Esophagus mucosa (tissue), 1 donor: Measurements from ENCODE around the gene UBAC2. TPM values are rescaled to one million over a fixed set of nuclear protein-coding genes. Genes with fewer than 3 reads are reported as not detected.

ENCODE experiments used
- ATAC-seq: fragments of 200-7000 bp; cut with Tn5 transposase; one replicate; pipeline ENCODE4 v1.9.1; 2020
- total RNA-seq: library from RNA; stranded (reverse); gene quantifications from one replicate; pipeline ENCODE4 v1.2.4, GENCODE V29; 2023
- donor health status: DM: yes; HTN: yes; CAD: no.

Gene UBAC2
- total RNA-seq, 1 donor from 2014 or later = 59.4 TPM

DNA sequence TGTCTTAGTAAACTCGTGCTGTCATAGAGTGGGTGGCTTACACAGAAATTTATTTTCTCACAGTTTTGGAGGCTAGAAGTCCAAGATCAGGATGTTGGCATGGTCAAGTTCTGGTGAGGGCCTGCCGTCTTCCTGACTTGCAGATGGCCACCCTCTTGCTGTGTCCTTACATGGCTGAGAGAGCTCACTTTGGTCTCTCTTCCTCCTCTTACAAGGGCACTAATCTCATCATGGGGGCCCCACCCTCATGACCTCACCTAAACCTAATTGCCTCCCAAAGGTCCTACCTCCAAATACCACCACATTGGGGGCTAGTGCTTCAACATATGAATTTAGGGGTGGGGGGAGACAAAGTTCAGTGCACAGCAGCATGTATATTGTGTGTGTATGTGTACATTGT is 71.8 kb downstream of the UBAC2 start:
- ATAC-seq = no peak

- no peak for ATAC-seq
Observed at GRCh38 chr13:99273128-99273527, 72.5 kb downstream of the UBAC2 start.

GRCh38 chr13:99275093-99275469 is 74.4 kb downstream of the UBAC2 start:
- ATAC-seq = no peak

GRCh38 chr13:99276706-99277105 is 76.1 kb downstream of the UBAC2 start:
- no peak for ATAC-seq

DNA sequence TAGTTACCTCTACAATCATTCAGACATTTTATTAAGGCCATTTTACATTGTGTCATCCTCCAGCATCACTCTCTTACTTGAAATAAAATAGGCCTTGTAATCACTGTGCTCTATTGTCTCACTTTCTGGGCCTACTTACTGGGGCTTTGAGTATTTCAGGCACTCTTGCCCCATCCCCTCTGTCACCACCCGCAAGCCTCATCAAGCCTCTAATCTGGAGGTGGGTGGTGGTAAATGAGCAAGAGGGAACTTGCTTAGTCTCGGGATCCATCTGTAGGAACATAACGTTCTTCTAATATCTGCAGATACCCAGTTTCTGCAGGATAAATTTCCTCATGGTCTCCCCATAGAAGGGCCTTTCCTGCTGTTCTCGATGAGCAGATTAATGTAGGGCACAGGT is 77.0 kb downstream of the UBAC2 start:
- peak; percentile 16 for ATAC-seq

GRCh38 chr13:99278200-99278599 is 77.5 kb downstream of the UBAC2 start:
- no peak for ATAC-seq

DNA sequence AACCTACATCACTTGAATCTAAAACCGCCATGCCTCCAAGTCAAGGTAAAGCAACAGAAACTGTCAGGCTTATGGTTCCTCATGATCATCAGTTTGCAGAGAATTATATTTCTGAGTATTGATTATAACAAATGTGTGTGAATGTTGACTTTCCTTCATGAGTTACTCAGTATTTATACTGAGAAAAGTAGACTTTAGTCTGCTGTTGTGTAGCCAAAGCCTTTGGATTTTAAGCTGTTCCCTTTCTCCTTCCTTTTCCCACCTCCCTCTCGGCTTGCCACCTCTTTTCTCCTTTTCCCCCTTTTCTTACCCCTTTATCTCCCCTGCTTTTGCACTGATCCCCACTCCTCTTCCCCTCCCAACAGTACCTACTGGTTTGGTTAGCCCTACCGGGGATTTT is 78.2 kb downstream of the UBAC2 start:
- no peak for ATAC-seq

GRCh38 chr13:99279637-99280036 is 79.0 kb downstream of the UBAC2 start:
- ATAC-seq = peak; percentile 23

- peak; percentile 88 for ATAC-seq
Observed at GRCh38 chr13:99280166-99280565, 79.5 kb downstream of the UBAC2 start.

- peak; percentile 65 for ATAC-seq
Observed at GRCh38 chr13:99281811-99282263, 81.2 kb downstream of the UBAC2 start.

DNA sequence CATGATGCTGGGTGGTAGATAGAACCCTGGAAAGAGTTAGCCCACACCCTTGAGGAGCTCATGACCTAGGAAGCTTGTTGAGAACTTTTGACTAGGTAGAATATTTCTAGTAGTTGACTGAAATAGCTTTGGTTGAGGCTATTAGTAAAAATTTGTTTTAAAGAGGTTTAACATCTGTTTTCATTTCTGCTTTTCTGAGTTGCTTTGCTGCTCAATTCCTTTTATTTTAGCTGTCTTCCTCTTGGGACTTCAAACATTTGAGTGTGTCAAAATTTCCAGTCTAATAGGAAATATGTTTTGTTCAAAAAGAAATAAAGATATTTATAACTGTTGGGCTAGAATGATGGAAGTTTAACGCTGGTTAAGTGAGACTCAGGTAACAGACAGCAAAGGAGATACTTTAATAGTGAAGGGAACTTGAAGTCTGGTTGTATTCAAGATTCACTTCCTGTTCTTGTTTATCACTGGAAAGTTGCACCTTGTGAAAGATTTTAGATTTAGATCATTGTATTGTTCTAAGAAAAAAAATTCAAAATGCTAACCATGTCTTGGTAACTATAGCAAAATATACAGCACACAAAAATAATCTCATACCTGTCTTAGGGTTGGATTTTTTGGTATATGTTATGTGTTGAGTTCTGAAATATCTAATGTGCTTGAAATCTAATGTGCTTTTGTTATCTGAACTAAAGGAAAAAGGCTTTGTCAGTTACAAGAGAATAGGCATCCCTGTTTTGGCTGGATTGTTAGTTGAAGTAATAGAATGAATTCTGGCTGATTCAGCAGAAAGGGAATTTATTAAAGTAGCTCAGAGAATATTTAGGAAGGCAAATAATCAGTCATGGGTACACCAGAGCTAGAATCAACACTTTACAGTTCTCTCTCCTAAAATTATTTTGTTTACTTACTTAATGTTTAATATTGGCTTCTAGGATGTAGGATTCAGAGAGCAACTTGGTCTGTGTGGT is 81.9 kb downstream of the UBAC2 start:
- ATAC-seq = no peak

GRCh38 chr13:99285432-99286182 is 85.0 kb downstream of the UBAC2 start:
- no peak for ATAC-seq

- no peak for ATAC-seq
Observed at GRCh38 chr13:99287551-99287950, 86.9 kb downstream of the UBAC2 start.

GRCh38 chr13:99288089-99288488 is 87.4 kb downstream of the UBAC2 start:
- no peak for ATAC-seq

GRCh38 chr13:99289271-99289670 is 88.6 kb downstream of the UBAC2 start:
- ATAC-seq = peak; percentile 62

GRCh38 chr13:99289674-99290337 is 89.2 kb downstream of the UBAC2 start:
- ATAC-seq = peak; percentile 94

- ATAC-seq = peak; percentile 70
Observed at GRCh38 chr13:99290894-99291293, 90.2 kb downstream of the UBAC2 start.

GRCh38 chr13:99293178-99293577 is 92.5 kb downstream of the UBAC2 start:
- no peak for ATAC-seq

- ATAC-seq = no peak
Observed at GRCh38 chr13:99294198-99294597, 93.5 kb downstream of the UBAC2 start.

DNA sequence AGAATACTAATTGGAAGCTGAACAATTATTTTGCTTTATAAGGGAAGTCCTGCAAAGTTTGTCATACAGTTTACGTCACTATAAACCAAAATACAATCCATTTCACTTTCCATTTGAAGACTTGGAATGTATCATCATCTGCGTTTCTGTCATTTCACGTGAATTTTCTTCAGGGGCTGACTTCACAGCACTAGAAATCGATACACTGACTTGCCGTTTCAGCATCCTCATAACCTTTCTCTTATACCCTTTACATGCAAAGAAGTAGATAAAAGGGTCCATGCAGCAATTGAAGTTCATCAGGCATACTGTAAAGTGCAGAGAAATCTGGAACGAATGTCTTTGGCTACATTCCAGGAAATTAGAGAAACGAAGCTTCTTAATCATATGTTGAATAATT is 94.3 kb downstream of the UBAC2 start:
- ATAC-seq = no peak

GRCh38 chr13:99295488-99296252 is 95.0 kb downstream of the UBAC2 start:
- no peak for ATAC-seq

DNA sequence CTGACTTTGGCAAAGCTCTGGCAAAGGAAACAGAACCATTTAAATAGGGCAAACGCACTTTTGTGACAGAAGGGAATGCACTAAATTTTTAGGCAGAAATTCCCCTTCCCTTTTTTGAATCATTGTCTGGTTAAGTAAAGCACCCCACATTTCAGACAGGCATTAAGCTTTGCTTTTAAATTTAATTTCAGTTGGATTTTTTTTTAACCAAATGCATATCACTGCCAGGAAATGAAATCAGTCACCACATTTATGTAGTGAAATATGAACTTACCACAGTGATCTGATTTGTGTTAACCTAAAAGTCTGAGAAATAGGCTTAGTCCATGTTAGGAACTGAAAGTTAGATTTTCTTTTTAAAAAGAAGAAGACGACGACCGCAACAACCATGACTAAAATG is 95.7 kb downstream of the UBAC2 start:
- ATAC-seq = no peak
